Naive B cell (primary cell): Measurements from ENCODE around the gene TMEM144. TPM values are rescaled to one million over a fixed set of nuclear protein-coding genes. Genes with fewer than 3 reads are reported as not detected.
A peak's percentile ranks its signal among the peaks of the same experiment; 100 is the strongest.
"Not testable (repeated sequence)": the region's sequence is repeated elsewhere in the genome, so short reads cannot be mapped to it uniquely, and the experiment has no call there.

Source experiments
- ATAC-seq, 2 donors: fragments of 150-1000 bp; cut with Tn5 transposase; 2 replicates each; pipeline ENCODE4 v1.10.0; 2021; ENCODE audit warnings: low read depth in 2 of 2, mild to moderate bottlenecking in 2 of 2, moderate library complexity in 2 of 2
- DNase-seq: peaks from one replicate; pipeline ENCODE4 v3.0.0; 2022
- H3K27ac Mint-ChIP-seq, 6 donors: one replicate each; pipeline ENCODE4 v1.8.0; 2020 to 2022; ENCODE audit warnings: mild to moderate bottlenecking in 6 of 6, mixed read lengths in 6 of 6, moderate library complexity in 5 of 6, inconsistent platforms in 2 of 6
- H3K27me3 Mint-ChIP-seq, 3 donors: one replicate each; pipeline ENCODE4 v1.8.0; 2021 to 2022; ENCODE audit warnings: mixed read lengths in 3 of 3, mild to moderate bottlenecking in 1 of 3
- H3K36me3 Mint-ChIP-seq, 2 donors: one replicate each; pipeline ENCODE4 v1.8.0; 2020 to 2022; ENCODE audit warnings: mixed read lengths in 2 of 2, inconsistent platforms in 1 of 2, mild to moderate bottlenecking in 1 of 2
- H3K4me1 Mint-ChIP-seq, 3 donors: one replicate each; pipeline ENCODE4 v1.8.0; 2020 to 2022; ENCODE audit warnings: mixed read lengths in 3 of 3, inconsistent platforms in 1 of 3, mild to moderate bottlenecking in 1 of 3, moderate library complexity in 1 of 3
- H3K4me3 Mint-ChIP-seq, 8 donors: one replicate each; pipeline ENCODE4 v1.8.0; 2020 to 2022; ENCODE audit warnings: mild to moderate bottlenecking in 8 of 8, mixed read lengths in 8 of 8, moderate library complexity in 8 of 8, inconsistent platforms in 2 of 8
- H3K9me3 Mint-ChIP-seq, 7 donors: one replicate each; pipeline ENCODE4 v1.8.0; 2020 to 2022; ENCODE audit warnings: mixed read lengths in 7 of 7, mild to moderate bottlenecking in 5 of 7, inconsistent platforms in 2 of 7, moderate library complexity in 1 of 7
- polyA plus RNA-seq, 6 donors: library from polyadenylated mRNA; unstranded; fragments of 300-500 nt; fragmentation: Illumina TruSeq; gene quantifications; one replicate each; pipeline ENCODE4 v1.2.3, GENCODE V29; 2021; ENCODE audit warnings: low read depth in 6 of 6

The TMEM144 gene
- polyA plus RNA-seq, 6 donors from 2014 or later, result not detected

DNA sequence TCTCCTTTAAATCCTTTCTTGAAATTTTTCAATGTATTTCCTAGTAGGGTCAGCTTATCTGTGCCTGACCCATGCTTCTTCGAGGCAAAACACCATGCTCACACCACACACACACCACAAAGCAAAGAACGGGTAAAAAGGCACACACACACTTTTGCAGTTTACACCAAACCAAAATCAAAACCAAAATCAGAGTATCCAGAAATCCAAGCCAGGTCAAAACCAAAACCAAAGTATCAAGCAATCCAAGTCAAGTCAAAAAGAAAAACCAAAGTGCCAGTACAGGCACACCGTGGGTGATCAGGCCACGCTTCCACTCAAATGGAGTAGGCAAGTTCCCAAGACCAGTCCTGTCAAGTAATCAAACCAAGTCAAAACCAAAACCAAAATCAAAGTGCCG, 17.6 kb downstream of the TMEM144 start:
- not testable (repeated sequence) for H3K4me3 Mint-ChIP-seq, H3K9me3 Mint-ChIP-seq, DNase-seq, H3K4me1 Mint-ChIP-seq, H3K27ac Mint-ChIP-seq, H3K27me3 Mint-ChIP-seq, ATAC-seq, H3K36me3 Mint-ChIP-seq

DNA sequence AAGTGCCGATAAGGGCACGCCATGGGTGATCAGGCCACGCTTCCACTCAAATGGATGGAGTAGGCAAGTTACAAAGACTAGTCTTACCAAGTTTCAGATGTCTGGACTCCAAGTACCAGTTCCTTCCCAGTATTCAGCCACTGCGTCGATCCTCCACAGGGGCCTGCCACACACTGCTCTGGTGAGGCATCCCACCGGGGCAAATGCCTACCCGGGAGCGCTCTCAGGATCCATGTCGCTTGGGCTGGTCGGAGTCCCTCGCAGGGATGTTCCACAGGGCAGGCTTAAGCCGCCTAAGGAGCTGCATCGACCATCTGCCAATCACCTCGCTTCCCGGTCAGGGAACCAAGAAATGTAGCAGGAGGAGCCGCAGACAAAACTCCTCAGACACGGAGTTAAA, 18.1 kb downstream of the TMEM144 start:
- H3K27ac Mint-ChIP-seq, result not testable (repeated sequence)

GRCh38 chr4:158229768-158230167, 19.5 kb downstream of the TMEM144 start:
- ATAC-seq (no peak), DNase-seq (no peak)
- no peaks in the 10 kb centered on the region for H3K36me3 Mint-ChIP-seq
- H3K4me3 Mint-ChIP-seq, result no peak overlapping the region
- peaks cover 0 to 6% (median 0%) of the 10 kb centered on the region in 7 donors for H3K9me3 Mint-ChIP-seq
- no peak overlapping the region for H3K27ac Mint-ChIP-seq
- peaks cover 0 to 6% (median 0%) of the 10 kb centered on the region in 3 donors for H3K27me3 Mint-ChIP-seq
- no peaks in the 10 kb centered on the region for H3K4me1 Mint-ChIP-seq

More for the DNA sequence above, 18.1 kb downstream of the TMEM144 start:
- DNase-seq, ATAC-seq, H3K36me3 Mint-ChIP-seq, H3K27me3 Mint-ChIP-seq, H3K9me3 Mint-ChIP-seq, H3K4me1 Mint-ChIP-seq, H3K4me3 Mint-ChIP-seq: not testable (repeated sequence)

DNA sequence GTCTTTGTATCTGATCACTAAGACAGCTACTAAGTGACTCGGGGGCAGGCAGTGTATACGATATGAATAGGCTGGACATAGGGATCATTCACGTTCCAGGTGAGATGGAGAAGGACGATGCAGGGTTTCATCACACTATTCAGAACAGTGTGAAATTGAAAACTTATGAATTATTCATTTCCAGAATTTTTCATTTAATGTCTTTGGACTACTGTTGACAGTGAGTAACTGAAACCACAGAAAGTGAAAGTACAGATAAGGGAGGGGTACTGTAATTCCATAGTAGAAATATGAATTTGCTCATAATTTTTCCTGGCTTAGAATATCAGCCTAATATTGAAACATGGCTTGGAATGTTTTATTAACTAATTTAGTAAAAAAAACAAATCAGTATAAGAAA, 24.4 kb downstream of the TMEM144 start:
- ATAC-seq, result no peak
- no peak overlapping the region for H3K4me3 Mint-ChIP-seq
- no peak for DNase-seq
- H3K36me3 Mint-ChIP-seq, result no peaks in the 10 kb centered on the region
- peaks cover 0 to 4% (median 0%) of the 10 kb centered on the region in 7 donors for H3K9me3 Mint-ChIP-seq
- no peaks in the 10 kb centered on the region for H3K4me1 Mint-ChIP-seq
- no peak overlapping the region for H3K27ac Mint-ChIP-seq
- H3K27me3 Mint-ChIP-seq, result no peaks in the 10 kb centered on the region

DNA sequence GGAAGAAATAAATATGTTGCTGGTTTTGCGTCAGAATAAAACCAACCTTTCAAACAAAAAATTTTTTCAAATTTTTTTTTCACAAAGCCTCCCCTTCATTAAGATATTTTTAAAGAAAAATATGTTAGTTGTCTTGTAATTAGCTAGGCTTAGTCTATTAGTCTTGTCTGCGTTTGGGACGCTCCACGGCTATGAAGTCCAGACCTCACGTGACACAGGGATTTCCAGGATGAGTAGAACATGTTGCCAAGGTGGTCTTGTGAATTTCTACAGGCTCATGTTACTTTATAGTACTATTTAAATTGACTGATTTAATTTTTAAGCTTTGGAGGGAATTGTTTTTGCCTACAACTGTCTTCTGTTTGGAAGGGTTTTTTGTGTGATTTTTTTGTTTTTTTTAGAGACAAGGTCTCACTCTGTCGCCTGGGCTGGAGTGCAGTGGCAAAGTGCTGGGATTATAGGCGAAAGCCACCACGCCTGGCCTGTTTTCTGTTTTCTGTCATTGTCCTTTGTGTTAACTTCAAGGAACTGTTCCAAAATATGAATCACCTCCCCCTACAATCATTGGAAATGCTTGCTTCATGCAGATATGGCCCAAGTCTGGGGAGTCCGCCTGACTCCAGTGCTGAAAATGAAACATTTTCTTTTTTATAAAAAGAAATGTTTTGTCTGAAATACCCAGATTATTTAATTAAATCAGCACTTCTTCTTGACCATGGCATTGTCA, 26.2 kb downstream of the TMEM144 start:
- Mint-ChIP-seq H3K4me3 (no peak overlapping the region), H3K36me3 (no peaks in the 10 kb centered on the region), H3K27ac (no peak overlapping the region), H3K4me1 (no peaks in the 10 kb centered on the region), H3K9me3 (peaks cover 0 to 4% (median 0%) of the 10 kb centered on the region in 7 donors), H3K27me3 (no peaks in the 10 kb centered on the region)
- no peak for ATAC-seq
- DNase-seq, result no peak

DNA sequence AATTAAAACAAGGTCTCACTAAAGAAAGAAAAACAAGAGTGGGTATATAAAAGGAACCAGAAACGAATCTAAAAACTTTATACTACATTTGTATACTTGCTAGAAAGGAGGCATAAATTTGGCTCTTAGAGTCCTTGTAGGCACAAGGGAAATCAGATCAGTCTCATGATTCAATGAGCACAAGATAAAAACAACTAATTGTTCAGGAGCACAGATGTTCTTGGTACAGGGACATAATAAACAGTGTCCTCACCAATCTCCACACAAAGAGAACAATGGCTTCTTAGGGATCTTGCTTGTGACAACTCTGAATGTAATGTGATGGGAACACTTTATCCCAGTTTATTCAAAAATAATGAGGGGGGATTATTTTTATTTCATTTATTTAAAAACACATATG, 28.3 kb downstream of the TMEM144 start:
- H3K9me3 Mint-ChIP-seq, result no peaks in the 10 kb centered on the region
- H3K4me3 Mint-ChIP-seq, result no peak overlapping the region
- H3K4me1 Mint-ChIP-seq, result no peaks in the 10 kb centered on the region
- H3K27me3 Mint-ChIP-seq, result no peaks in the 10 kb centered on the region
- H3K27ac Mint-ChIP-seq, result no peak overlapping the region
- no peak for DNase-seq
- H3K36me3 Mint-ChIP-seq, result no peaks in the 10 kb centered on the region
- no peak for ATAC-seq

DNA sequence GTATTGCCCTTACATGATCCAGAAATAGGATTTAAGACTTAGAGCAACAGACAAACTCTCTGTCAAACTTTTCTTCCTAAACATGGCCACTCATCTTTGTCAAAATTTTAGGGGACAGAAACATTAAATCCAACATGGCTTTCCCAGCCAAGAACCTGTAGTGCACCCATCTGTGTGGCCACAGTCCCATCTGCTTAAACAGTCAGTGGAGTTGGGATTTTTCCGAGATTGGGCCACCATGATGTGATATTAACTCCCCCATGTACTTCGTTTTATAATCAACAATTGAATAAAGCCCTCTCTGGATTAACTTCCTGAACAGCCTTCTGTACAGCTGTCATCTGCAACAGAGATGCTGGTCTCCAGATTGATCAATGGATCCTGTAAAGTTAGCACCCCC, 28.9 kb downstream of the TMEM144 start:
- Mint-ChIP-seq H3K27ac (no peak overlapping the region), H3K9me3 (no peaks in the 10 kb centered on the region), H3K4me3 (no peak overlapping the region), H3K36me3 (no peaks in the 10 kb centered on the region), H3K27me3 (no peaks in the 10 kb centered on the region), H3K4me1 (no peaks in the 10 kb centered on the region)
- ATAC-seq, result no peak
- no peak for DNase-seq

- H3K4me3 Mint-ChIP-seq, result no peak overlapping the region
- no peaks in the 10 kb centered on the region for H3K27me3 Mint-ChIP-seq
- DNase-seq, result no peak
- H3K9me3 Mint-ChIP-seq, result no peaks in the 10 kb centered on the region
- no peak for ATAC-seq
- no peaks in the 10 kb centered on the region for H3K4me1 Mint-ChIP-seq
- no peaks in the 10 kb centered on the region for H3K36me3 Mint-ChIP-seq
- no peak overlapping the region for H3K27ac Mint-ChIP-seq
Observed at GRCh38 chr4:158243071-158243470, 32.8 kb downstream of the TMEM144 start.

GRCh38 chr4:158250321-158250720, 40.0 kb downstream of the TMEM144 start:
- H3K27ac Mint-ChIP-seq, result no peak overlapping the region
- H3K4me3 Mint-ChIP-seq, result no peak overlapping the region
- H3K27me3 Mint-ChIP-seq, result peaks cover 8 to 19% (median 13%) of the 10 kb centered on the region in 3 donors
- no peaks in the 10 kb centered on the region for H3K36me3 Mint-ChIP-seq
- no peak for DNase-seq
- H3K4me1 Mint-ChIP-seq, result no peaks in the 10 kb centered on the region
- H3K9me3 Mint-ChIP-seq, result no peaks in the 10 kb centered on the region
- ATAC-seq, result no peak

DNA sequence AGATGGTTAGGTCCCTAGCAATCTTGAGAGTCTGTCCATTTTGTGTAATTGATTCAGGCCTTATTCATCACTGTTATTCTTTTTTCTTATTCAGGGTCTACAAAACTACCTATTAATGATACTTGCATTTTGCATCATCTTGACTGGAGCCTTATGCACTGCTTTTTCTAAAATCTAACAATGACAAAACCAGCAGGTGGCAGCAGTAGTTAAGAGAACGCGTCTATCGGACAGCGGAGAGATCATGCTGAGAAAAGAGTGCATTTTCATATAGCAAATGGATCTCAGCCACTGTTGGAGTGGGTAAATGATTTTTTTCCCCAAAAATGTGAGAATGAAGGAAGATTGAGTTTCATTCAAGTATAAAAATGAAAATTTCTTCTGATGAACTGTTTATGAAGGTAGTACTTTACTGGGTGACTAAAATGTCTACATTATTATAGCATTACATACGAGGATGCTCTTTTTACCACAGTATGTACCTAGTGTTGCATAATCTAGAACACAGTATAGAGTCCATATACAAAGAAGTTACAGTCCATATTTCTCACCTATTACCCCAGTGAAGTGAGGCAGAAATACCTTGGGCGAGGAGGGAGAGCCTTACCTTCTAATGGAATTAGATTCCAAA, 43.2 kb downstream of the TMEM144 start:
- ATAC-seq (peak; percentile 32 to 53), DNase-seq (peak; percentile 20)
- H3K4me3 Mint-ChIP-seq, result no peak overlapping the region
- peaks cover 8 to 19% (median 13%) of the 10 kb centered on the region in 3 donors for H3K27me3 Mint-ChIP-seq
- no peak overlapping the region for H3K27ac Mint-ChIP-seq
- H3K36me3 Mint-ChIP-seq, result no peaks in the 10 kb centered on the region
- no peaks in the 10 kb centered on the region for H3K4me1 Mint-ChIP-seq
- no peaks in the 10 kb centered on the region for H3K9me3 Mint-ChIP-seq

DNA sequence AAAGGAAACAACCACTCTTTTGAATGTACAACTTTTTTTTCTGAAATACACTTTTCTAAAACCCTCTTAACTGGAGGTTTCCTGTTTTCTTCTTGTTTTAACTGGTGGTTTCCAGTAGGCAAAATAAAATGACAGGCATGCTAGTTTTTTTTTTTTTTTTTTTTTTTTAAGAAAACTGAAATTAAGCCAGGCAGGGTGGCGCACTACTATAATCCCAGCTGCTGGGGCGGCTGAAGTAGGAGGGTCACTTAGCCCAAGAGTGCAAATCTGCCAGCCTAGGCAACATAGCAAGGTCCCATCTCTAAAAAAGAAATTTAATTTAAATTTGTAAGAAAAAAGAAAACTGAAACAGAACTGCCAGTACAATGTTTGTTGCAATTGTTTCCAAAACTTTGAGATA, 44.0 kb downstream of the TMEM144 start:
- H3K27ac Mint-ChIP-seq, result no peak overlapping the region
- no peaks in the 10 kb centered on the region for H3K4me1 Mint-ChIP-seq
- ATAC-seq (no peak), DNase-seq (no peak)
- H3K4me3 Mint-ChIP-seq, result no peak overlapping the region
- peaks cover 8 to 19% (median 13%) of the 10 kb centered on the region in 3 donors for H3K27me3 Mint-ChIP-seq
- H3K36me3 Mint-ChIP-seq, result no peaks in the 10 kb centered on the region
- H3K9me3 Mint-ChIP-seq, result no peaks in the 10 kb centered on the region

GRCh38 chr4:158255727-158256324, 45.5 kb downstream of the TMEM144 start:
- H3K4me1 Mint-ChIP-seq, result no peaks in the 10 kb centered on the region
- no peaks in the 10 kb centered on the region for H3K36me3 Mint-ChIP-seq
- DNase-seq (no peak), ATAC-seq (no peak)
- no peaks in the 10 kb centered on the region for H3K9me3 Mint-ChIP-seq
- no peak overlapping the region for H3K4me3 Mint-ChIP-seq
- H3K27me3 Mint-ChIP-seq, result peaks cover 8 to 15% (median 13%) of the 10 kb centered on the region in 3 donors
- no peak overlapping the region for H3K27ac Mint-ChIP-seq

- no peaks in the 10 kb centered on the region for H3K9me3 Mint-ChIP-seq
- no peak for DNase-seq
Observed at GRCh38 chr4:158259955-158260575, 49.8 kb downstream of the TMEM144 start.

DNA sequence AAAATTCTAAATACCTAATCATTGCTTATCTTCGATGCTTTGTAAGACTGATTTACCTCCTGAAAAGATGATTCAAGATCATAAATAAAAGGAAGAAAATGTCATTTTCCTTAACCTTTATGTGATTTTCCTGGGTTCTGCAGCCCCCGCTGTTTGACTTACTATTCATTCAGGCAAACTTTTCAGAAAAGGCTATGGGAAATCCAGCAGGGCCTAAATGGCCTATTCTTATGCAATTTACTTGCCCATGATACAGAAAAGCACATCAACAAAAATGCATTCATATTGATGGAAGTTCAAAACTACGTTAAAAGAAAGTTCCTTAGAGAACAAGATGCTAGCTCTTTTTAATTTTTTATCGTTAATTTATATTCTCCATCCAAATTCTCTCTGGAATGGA, 51.2 kb downstream of the TMEM144 start:
- H3K4me3 Mint-ChIP-seq, result no peak overlapping the region
- no peak overlapping the region for H3K27ac Mint-ChIP-seq
- no peak for ATAC-seq
- H3K9me3 Mint-ChIP-seq, result no peaks in the 10 kb centered on the region
- H3K27me3 Mint-ChIP-seq, result peaks cover 0 to 7% (median 0%) of the 10 kb centered on the region in 3 donors
- no peak for DNase-seq
- H3K4me1 Mint-ChIP-seq, result no peaks in the 10 kb centered on the region
- no peaks in the 10 kb centered on the region for H3K36me3 Mint-ChIP-seq

More at GRCh38 chr4:158259955-158260575, 49.8 kb downstream of the TMEM144 start:
- no peak for ATAC-seq
- peaks cover 0 to 4% (median 0%) of the 10 kb centered on the region in 3 donors for H3K27me3 Mint-ChIP-seq
- no peaks in the 10 kb centered on the region for H3K4me1 Mint-ChIP-seq
- no peaks in the 10 kb centered on the region for H3K36me3 Mint-ChIP-seq
- H3K4me3 Mint-ChIP-seq, result no peak overlapping the region
- peak overlapping the region in 1 of 6 donors; percentile 19 for H3K27ac Mint-ChIP-seq
